ENCODE results near the gene ZFYVE28.

The ZFYVE28 gene

DNA sequence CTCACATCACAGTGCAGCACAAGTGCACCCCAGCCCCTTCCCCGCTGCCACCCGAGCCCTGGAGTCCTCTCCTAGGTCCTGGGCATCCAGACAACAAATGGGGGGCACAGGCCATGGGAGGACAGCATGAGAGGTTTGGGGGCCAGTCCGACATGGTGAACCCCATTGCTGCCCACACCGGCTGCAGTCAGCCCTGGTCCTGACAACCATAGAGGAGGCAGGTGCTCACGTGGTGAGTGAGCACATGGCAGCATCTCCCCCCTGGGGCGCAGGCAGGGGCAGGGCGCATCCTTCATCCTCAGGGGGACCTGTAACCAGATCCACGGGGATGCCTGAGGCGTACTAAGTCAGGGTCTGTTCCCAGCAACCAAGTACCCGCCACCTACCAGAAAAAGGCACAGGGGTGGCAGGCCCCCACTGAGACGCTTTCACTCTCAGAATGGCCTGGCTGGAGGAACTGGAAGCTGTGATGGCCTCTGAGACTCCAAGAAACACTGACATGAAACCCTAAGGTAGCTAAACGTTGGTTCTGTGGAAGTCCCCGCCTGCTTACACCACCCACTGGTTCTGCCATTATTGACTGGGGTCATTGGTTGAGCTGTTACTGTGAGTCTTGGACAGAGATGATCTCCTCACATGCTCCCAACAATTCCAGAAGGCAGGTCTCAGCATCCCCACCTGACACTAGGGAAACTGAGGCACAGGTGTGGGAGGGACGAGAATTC is 6.5 kb downstream of the ZFYVE28 start:
- DNase-seq (peak; percentile 27), ATAC-seq (no peak)

DNA sequence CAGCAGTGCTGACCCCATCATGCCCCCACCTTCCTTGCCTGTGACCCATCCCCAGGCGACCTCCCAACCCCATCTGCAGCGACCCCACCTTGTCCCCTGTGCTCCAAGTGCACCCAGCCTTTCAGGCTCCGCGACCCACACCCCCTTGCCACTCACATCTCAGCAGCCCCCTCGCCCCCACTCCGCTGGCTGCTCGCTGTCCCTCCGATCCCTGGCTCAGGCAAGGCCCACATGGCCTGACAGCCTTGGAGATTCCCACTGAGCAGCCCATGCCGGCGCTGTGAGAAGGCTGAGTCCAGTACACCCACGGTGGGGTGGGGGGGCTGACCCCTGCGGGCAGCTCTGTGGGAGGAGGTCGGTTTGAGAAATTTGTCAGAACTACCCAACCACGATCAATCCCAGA is 9.1 kb downstream of the ZFYVE28 start:
- DNase-seq (no peak), ATAC-seq (no peak)

DNA sequence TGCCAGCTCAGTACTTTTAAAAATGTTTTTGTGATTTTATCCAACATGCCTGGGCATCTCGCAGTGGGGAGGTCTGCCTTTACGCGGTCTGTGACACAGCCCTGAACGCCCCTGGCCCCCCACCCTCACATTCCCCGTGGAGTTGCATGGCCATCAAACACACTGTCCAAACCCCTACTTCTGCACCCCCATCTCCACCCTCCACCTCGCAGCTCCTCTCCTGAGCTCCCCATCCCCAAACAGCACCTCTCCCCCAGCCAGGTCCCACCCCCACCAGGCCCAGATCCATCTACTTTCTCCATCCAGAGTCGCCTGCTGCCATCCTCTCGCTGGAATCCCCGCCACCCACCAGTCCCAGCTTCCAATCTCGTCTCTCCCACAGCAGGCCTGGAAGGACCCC is 9.5 kb downstream of the ZFYVE28 start:
- no peak for DNase-seq
- ATAC-seq, result no peak

DNA sequence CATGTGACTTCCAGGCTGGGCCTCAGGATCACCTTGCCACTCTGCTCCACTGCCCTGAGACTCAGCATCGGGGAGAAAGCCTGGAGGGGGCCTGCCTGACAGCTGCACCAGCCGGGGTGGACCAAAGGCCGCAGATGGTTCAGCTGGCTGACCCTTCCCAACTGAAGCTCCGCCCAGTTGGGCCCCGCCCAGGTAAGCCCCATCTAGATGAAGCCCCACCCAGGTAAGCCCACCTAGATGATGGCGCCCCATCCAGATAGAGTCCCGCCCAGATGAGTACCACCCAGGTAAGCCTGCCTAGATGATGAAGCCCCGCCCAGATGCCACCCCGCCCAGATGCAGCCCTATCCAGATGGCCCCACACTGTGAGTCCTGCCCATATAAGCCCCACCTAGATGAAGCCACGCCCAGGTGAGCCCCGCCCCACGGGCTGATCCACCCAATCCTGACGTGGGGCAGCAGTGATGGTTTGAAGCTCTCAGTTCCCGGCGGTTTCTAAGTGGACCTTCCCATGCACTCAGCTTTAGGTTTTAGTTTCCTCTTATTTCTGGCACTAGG is 10.0 kb downstream of the ZFYVE28 start:
- DNase-seq (peak; percentile 30), ATAC-seq (no peak)

DNA sequence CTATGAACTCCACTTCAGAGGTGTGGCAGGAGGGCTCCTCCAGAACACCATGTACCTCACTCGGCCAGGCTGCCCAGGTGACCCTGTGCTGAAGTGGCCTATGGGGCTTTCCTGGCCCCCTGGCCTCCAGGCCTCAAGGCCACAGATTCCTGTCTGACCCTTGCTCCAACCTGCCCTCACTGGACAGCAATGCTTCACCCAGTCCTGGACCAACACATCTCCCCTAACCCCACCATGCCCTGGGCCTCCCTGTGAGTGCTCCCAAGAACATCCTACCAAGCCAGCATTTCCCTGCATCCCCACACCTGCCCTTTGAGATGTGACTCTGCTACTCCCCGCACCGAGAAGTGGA is 10.5 kb downstream of the ZFYVE28 start:
- DNase-seq (no peak), ATAC-seq (no peak)

DNA sequence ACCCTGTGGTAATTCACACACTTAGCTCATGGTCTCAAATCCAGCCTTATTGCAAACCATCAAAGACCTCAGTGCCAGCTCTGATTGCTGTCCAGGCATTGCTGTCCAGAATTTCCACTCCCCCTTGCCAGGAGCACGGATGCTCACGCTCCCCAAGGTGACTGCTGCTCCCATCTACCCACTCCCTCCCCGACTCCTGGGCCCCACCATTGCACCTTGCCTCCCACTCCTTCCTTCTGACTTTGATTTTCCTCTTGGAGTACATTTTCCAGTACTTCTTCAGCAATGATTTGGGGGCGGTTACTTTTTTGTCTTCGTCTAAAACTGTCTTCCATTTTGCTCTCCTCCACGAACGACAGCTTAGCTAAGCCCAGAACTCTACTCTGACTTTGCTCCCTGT is 11.5 kb downstream of the ZFYVE28 start:
- DNase-seq (no peak), ATAC-seq (no peak)

DNA sequence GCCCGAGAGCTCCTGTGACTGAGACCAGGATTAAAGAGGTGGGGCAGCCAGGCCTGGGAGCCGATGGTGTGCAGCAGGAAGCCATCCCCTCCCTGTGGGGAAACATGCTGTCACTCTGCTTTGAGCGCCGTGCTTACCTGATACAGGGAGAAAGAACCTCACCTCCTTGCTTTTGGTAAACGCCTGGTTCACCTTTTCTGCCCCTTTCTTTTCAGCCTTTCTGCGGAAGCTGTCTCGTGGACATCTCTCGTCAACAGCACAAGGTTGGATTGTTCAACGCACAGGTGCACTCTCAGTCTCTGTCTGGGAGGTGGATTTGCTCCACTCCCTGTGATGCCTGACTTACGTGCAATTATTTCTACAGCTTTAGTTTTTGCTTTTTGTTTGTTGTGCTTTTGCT is 12.0 kb downstream of the ZFYVE28 start:
- no peak for ATAC-seq
- DNase-seq, result no peak

DNA sequence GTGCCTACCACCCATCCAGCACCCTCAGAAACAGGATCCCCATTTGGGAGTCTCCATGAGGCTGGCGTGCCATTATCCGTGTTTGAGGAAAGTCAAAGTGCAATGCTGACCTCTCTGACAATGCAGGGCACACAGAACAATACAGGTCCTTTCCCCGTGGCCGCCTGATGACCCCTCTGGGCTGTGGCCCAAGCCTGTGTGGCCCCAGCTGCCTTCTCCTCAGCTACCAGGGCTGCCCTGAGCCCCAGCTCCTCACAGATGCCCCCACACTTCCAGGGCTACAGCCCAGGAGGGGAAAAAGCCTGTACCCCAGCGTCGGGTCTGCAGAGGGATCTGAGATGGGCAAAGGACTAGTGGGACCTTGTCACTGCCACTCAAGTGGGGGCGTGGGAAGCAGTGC is 15.5 kb downstream of the ZFYVE28 start:
- ATAC-seq, result no peak

DNA sequence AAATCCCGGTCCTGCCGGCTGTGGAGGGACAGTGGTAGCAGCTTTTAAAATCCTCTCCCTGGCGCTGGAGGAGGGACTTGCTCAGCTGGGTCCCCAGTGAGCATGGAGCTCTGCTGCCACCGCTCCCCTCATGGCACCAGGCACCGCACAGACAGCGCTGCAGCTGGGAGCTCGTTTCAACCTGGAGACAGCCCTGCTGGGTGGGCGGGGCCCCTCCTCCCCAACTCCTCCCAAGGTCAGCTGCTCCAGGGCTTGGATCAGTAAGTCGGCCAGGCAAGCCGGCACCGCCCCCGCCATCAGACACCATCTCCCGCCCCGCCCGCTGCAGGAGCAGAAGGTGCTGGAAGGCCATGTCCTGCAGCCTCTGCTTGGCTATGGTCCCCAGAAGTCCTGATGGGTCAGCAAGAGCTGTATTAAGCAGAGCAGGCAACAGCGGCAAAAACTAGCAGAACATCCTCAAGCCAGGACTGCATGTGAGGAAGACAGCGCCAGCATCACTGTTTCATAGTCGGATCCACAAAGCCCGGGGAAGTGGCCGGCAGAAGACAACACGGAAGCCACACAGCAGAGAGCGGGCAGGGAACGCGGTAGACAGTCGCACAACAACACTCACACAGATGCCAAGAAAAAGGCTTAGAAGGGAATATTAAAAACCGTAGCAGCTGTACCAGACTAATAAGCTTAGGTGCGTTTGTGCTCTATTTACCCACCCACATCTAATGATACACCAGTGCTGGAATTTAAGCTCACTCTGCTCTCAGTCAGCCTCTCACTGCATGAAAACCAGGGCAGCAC is 16.2 kb downstream of the ZFYVE28 start:
- no peak for DNase-seq
- peak; percentile 40 for ATAC-seq

More for the DNA sequence above, 15.5 kb downstream of the ZFYVE28 start:
- no peak for DNase-seq

DNA sequence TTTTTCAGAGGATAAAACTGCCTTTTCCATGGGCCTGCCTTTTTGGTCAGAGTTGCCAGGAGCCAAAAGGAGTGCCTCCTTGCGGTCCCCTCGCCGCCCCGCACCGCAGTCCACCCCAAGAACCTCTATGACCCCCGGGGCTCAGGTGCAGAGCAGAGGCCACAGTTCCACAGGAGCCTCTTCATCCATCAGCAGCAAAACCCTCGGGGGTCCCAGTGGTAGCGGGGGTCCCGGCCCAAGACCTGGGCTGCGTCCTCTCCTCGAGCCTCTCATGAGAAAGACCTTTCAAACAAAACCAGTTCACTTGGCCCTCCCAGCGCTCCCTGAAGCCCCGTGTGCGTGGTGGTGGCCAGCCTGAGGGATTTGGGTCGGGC is 16.8 kb downstream of the ZFYVE28 start:
- ATAC-seq (no peak), DNase-seq (no peak)

DNA sequence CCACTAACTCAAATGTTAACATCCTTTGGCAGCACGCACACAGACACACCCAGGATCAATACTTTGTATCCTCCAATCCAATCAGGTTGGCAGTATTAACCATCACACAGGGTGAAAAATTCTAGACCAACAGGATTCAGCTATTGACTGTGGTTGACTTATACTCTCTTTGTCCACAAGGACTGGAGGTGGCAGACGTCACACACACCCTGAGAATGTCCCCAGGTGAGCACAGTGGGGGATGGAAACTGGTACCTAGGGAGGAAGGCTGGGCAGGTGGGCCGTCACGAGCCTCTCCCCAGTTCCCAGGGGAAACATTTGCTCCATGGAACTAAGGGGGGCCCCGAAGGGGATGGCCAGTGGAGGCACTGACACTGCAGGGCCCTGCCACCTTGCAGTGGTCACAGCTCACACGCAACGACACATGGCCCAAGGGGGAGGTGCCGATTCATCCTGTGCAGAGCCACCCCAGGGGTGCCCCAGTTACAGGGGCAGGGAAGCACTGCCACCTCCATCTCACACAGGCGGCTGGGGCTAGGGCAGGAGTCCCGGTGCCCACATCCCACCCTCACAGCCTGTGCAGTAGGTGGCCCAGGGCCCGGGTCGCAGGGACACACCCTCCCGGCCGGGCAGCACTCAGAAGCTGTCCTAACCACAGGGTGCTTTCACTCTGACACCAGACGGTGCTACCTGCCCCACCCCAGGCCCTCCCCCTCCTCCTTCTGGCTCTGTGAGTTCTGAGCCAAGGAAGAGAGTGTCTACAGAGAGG is 17.4 kb downstream of the ZFYVE28 start:
- no peak for ATAC-seq
- no peak for DNase-seq

DNA sequence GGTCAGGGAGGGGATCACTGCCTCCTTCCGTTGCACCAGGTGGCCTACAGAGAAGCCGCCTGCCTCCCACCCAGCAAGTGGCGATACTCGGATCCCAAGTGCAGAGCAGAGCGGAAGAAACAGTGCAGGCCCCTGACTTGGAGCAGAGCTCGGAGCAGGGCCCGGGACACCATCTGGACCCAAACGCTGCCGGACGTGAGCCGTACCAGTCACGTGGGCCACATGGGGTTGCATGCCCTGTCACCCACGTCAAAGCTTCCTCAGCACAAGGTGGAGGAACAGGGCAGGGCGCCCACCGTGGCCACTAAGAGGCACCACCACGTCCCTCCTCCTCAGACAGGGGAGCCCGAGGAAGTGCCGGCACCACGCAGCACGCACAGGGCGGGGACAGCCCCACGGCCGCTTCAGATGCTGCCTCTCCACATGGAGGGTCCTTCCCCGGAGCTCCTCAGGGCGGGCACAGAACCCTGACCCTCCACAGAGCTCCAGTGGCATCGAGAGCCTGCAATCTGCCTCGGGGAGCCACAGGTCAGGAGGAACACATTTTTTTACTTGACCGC is 18.7 kb downstream of the ZFYVE28 start:
- no peak for ATAC-seq
- DNase-seq, result no peak

DNA sequence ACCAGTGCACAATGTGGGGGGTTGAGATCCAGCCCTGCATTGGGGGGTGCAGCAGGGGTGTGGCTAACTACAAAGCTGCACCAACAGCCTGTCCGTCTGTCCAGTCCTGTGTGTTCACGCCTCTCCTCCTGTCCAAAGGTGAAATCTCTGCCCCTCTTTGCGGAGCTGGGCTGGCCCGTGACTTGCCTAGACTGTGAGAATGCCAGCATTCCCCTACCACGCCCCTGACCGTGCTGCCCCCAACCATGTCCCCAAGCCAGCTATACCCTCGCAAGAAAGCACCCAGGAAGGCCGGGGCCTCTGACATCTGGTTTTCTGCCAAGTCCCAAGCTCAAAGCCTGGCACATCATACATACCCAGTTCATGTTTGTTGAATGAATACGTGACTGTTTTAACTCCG is 19.2 kb downstream of the ZFYVE28 start:
- ATAC-seq (no peak), DNase-seq (no peak)

DNA sequence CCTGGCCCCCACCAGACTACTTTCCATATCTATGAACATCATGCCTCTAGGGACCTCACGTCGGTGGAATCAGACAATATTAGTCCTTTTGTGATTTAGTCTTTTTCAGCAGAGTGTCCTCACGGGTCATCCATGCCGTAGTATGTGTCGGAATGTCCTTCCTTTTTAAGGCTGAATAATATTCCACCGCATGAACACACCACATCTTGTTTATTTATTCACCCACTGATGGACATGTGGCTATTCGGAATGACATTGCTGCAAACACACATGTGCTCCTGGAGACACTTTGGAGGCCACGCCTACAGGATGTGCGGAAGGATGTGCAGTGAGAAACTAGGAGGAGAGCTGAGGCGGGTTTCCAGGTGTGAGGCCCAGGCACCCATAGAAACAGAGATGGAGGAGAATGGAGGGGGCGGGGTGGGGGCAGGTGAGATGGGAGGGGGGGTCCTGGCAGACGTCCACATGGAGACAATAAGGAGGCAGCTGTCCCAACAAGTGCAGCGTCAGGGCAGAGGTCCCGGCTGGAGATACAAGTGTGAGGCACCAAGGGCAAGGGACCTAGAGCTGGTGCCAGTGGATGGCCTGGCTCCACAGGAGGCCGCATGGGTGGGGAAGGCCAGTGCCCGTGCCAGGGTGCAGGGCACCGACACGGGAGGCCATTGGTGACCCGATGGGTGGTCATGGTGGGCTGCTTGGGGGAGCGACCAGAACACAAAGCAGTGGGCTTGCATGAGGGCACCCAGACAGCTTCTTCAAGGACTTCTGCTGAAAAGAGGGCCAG is 20.7 kb downstream of the ZFYVE28 start:
- no peak for DNase-seq
- no peak for ATAC-seq

DNA sequence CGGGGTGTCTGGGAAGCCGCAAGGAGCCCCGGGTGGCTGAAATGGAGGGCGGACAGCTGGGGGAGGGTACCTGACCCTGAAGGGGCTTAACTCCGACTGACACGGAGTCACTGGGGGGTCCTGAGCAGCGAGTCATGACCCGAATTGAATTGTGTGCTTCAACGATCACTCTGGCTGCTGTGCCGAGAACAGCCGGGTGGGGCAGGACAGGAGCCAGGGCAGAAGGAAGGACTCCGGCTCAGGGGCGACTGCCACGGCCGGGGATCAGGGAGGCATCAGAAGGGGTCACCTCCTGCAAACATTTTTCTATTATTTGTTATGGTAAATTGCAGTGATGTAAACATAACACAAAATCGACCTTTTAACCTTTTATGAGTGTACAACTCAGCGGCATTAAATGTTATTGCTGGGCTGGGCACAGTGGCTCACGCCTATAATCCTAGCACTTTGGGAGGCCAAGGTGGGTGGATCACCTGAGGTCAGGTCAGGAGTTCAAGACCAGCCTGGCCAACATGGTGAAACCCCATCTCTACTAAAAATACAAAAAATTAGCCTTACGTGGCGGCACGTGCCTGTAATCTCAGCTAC is 21.6 kb downstream of the ZFYVE28 start:
- ATAC-seq (no peak), DNase-seq (no peak)

DNA sequence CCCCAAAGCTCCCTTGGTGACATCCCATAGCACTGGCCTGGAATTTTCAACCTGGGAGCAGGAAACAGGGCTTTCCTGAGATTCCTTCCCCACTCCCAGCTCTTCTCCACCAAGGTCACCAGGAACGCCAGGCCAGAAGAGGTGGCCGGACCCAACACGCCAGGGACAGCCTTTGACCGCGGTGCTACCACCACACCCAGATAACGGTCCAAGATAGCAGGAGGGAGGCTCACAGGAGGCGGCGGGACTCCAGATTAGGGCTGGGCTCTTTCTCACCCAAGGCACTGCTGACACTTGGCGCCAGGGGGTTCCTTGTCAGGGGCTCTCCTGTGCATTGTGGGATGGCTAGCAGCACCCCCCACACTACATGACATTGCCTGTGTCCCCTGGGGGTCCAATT is 22.9 kb downstream of the ZFYVE28 start:
- DNase-seq (no peak), ATAC-seq (no peak)

DNA sequence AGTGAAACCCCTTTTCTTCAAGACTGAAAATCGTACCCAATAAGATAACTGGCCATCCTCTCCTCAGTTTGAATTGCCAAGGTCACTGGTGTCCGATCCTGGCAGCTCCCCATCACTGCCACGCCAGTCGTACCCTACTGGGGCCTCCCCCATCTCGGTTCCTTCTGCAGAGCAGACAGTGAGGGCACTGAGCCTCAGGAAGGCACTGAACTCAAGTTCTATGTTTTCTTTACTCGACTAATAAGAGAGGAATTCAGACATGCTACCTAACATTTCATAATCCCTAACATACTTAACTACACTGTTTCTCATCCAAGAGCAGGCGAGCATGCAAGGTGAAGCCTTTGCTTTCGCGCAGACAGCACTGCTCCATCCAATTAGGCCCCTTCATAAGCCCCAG is 23.4 kb downstream of the ZFYVE28 start:
- ATAC-seq, result no peak
- DNase-seq, result no peak

DNA sequence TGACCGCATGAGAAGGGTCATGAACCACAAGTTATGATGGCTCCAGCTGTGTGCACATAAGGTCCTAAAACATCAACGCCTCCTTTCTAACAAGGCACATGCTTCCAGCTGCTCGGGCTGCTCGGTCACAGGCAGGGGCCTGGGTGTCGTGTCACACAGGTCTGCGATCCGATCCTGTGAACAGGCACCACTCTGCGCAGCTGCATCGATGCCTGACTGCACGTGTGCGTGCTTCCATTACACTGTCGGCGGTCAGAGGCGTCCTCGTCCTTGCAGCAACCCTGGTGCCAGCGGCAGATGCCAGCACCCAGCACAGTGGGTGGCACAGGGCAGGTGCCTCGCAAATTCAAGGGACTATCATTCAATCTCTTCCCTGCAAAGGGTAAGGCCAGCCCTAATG is 23.9 kb downstream of the ZFYVE28 start:
- ATAC-seq (peak; percentile 12), DNase-seq (no peak)

DNA sequence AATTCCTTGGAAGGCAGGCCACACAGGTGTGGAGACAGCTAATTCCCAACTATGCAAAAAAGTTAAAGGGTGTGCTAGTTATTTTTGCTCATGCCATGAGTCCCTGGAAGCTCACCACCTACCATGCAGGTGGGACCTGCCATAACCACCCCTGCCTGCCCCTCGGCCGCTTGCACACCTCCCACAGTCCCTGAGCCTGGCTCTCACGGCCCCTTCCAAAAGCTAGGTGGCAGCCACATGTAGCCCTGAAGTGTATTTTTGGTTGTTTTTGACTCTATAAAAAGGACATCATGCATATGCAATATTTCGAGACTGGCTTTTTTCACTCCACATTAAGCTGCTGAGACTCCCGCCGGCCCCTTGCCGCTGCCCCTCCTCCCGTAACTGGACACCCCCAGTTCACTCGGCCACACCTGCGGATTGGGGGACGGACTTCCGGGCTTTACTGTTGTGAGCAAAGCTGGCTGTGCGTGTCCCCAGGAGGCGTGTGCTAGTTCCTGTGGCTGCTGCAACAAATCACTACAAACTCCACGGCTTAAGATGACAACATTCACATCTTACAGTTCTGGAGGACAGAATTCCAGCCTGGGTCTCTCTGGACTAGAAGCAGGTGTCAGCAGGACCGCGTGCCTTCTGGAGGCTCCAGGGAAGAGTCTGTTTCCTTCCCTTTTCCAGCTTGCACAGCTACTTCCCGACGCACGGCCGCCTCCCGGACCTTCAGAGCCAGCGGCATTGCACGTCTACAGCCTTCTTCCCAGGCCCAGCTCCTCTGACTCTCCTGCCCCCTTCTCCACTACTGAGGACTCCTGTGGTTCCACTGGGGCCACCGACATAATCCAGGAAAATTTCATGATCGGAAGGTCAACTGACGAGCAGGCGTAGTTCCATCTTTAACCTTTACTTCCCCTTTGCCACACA is 24.8 kb downstream of the ZFYVE28 start:
- ATAC-seq (peak; percentile 30), DNase-seq (no peak)

DNA sequence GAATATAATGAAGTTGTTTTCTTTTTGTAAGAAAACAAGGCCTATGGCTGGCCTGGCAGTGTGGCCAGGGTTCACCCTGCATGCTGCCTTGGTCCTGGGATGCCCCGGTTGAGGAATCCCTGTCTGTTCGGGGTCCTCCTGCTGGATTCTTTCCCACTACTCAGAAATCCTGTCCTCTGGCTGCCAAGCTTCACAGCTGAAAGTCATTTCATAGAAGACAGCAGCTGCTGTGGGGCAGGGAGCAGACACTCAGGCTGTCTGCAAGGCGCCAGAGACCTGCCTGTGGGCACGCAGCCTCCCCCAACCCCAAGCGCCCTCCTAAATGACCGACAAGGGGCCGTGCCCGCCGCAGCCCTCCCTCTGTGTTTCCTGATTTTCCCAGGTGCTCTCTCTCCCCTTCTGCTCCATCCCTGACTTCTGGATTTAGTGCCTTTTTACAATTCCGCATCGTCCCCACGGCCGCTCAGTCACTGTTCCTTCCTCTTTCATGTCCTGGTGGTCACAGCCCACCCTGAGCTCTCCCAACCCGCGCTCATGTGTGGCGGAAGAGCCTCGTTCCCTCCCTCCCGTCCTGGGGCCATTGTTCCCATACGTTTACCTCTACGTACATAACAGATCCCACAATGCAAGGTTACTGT is 27.5 kb downstream of the ZFYVE28 start:
- DNase-seq (no peak), ATAC-seq (no peak)
